H1 (cell line): Measurements from ENCODE around the gene CASK. TPM values are rescaled to one million over a fixed set of nuclear protein-coding genes. Genes with fewer than 3 reads are reported as not detected.

Experiments
- CTCF ChIA-PET: fragments of 300-600 bp; sonication (Branson Sonifier 250); formaldehyde crosslinking; loops from one replicate; lab custom pipeline; 2021; ENCODE audit not compliant: partially characterized antibody; lab: Charles Lee
- POLR2A ChIA-PET: fragments of 300-600 bp; sonication (Branson Sonifier 250); formaldehyde crosslinking; loops from one replicate; lab custom pipeline; 2021; ENCODE audit warnings: inconsistent platforms; ENCODE audit not compliant: partially characterized antibody; lab: Charles Lee
- DNase-seq, 2 experiments: peaks; one replicate each; pipeline versions ENCODE4 v3.0.0 to v3.0.0-alpha.2; 2010 to 2022; ENCODE audit warnings: low spot score in 2 of 2, low read depth in 1 of 2, mixed read lengths in 1 of 2
- FAIRE-seq: peaks from 2 replicates; lab custom pipeline; 2011; peaks lifted over from hg19 to GRCh38; lab: Jason Lieb, UNC
- H2AFZ ChIP-seq: 2 replicates; pipeline ENCODE4 v1.8.1; 2012; ENCODE audit warnings: low read length, inconsistent platforms
- H2AK5ac ChIP-seq: 2 replicates; pipeline ENCODE4 v1.6.1; 2013; ENCODE audit warnings: low read depth, low read length
- H2BK120ac ChIP-seq: replicated peaks from 2 replicates; pipeline ENCODE3; 2013; ENCODE audit warnings: low read depth, low read length, inconsistent platforms
- H2BK12ac ChIP-seq: 2 replicates; pipeline ENCODE4 v1.6.1; 2013; ENCODE audit warnings: low read depth, low read length
- H2BK15ac ChIP-seq: 2 replicates; pipeline ENCODE4 v1.6.1; 2013; ENCODE audit warnings: low read length
- H2BK20ac ChIP-seq: 2 replicates; pipeline ENCODE4 v1.6.1; 2013; ENCODE audit warnings: low read length
- H2BK5ac ChIP-seq: 2 replicates; pipeline ENCODE4 v1.6.1; 2013; ENCODE audit warnings: low read depth, low read length
- H3K14ac ChIP-seq: 2 replicates; pipeline ENCODE4 v1.6.1; 2013; ENCODE audit warnings: inconsistent platforms; ENCODE audit not compliant: insufficient read length
- H3K18ac ChIP-seq: 2 replicates; pipeline ENCODE4 v1.6.1; 2013; ENCODE audit warnings: low read length; ENCODE audit errors: extremely low read depth
- H3K23ac ChIP-seq: 2 replicates; pipeline ENCODE4 v1.6.1; 2013; ENCODE audit warnings: inconsistent platforms; ENCODE audit not compliant: insufficient read length
- H3K23me2 ChIP-seq: 2 replicates; pipeline ENCODE4 v1.6.1; 2013; ENCODE audit warnings: low read depth, low read length
- H3K27ac ChIP-seq: 2 replicates; pipeline ENCODE4 v1.6.1; 2011; ENCODE audit warnings: low read depth, low read length, inconsistent platforms
- H3K27me3 ChIP-seq, 4 experiments: replicated peaks in 1 of 4; 1 replicate in 1 of 4; 2 replicates in 3 of 4; pipeline versions ENCODE4 v1.6.1 to v1.8.1; 2011 to 2013; ENCODE audit warnings: low read length in 3 of 4, mild to moderate bottlenecking in 3 of 4, inconsistent platforms in 2 of 4, mixed read lengths in 2 of 4, moderate library complexity in 1 of 4; ENCODE audit not compliant: control insufficient read depth in 3 of 4, insufficient read depth in 3 of 4; ENCODE audit errors: extremely low read depth in 1 of 4
- H3K36me3 ChIP-seq, 4 experiments: 2 replicates each; pipeline versions ENCODE4 v1.6.1 to v1.8.1; 2011 to 2013; ENCODE audit warnings: mild to moderate bottlenecking in 4 of 4, low read length in 3 of 4, moderate library complexity in 2 of 4, control low read depth in 1 of 4, inconsistent platforms in 1 of 4; ENCODE audit not compliant: insufficient read depth in 4 of 4, control insufficient read depth in 2 of 4
- H3K4ac ChIP-seq: replicated peaks from 2 replicates; pipeline ENCODE3; 2013; ENCODE audit warnings: low read length, low read depth, mixed read lengths, inconsistent platforms; ENCODE audit not compliant: insufficient read length
- H3K4me1 ChIP-seq, 4 experiments: replicated peaks in 1 of 4; 1 replicate in 1 of 4; 2 replicates in 3 of 4; pipeline versions ENCODE4 v1.6.1 to v1.8.1; 2011 to 2013; ENCODE audit warnings: low read length in 3 of 4, inconsistent platforms in 2 of 4, mixed read lengths in 1 of 4; ENCODE audit not compliant: insufficient read depth in 4 of 4, control insufficient read depth in 3 of 4
- H3K4me2 ChIP-seq, 2 experiments: 2 replicates each; pipeline versions ENCODE4 v1.6.1 to v1.8.1; 2011 to 2013; ENCODE audit warnings: low read depth in 2 of 2, low read length in 2 of 2, control low read depth in 1 of 2, inconsistent platforms in 1 of 2, mild to moderate bottlenecking in 1 of 2; ENCODE audit not compliant: insufficient read depth in 1 of 2
- H3K4me3 ChIP-seq, 4 experiments: fragments of 200-600, 300-600 bp in 1 of 4; sonication (generic), shearing (Covaris generic), sonication (Bioruptor Twin) in 1 of 4; 2 replicates each; pipeline versions ENCODE4 v1.5.1 to v1.8.1; 2011 to 2016; ENCODE audit warnings: low read length in 4 of 4, low read depth in 3 of 4, control low read depth in 2 of 4, inconsistent platforms in 2 of 4, mild to moderate bottlenecking in 2 of 4, mixed read lengths in 1 of 4, moderate library complexity in 1 of 4; ENCODE audit not compliant: insufficient read depth in 2 of 4; ENCODE audit errors: extremely low read depth in 1 of 4
- H3K56ac ChIP-seq: replicated peaks from 2 replicates; pipeline ENCODE3; 2013; ENCODE audit warnings: low read depth, mild to moderate bottlenecking, mixed read lengths, low read length, inconsistent platforms; ENCODE audit not compliant: insufficient read length
- H3K79me1 ChIP-seq: 2 replicates; pipeline ENCODE4 v1.6.1; 2013; ENCODE audit warnings: low read depth, low read length, control low read depth
- H3K79me2 ChIP-seq, 2 experiments: 2 replicates each; pipeline versions ENCODE4 v1.6.1 to v1.8.1; 2012 to 2013; ENCODE audit warnings: low read length in 2 of 2, mild to moderate bottlenecking in 2 of 2, inconsistent platforms in 1 of 2; ENCODE audit not compliant: insufficient read depth in 2 of 2, control insufficient read depth in 1 of 2
- H3K9ac ChIP-seq, 4 experiments: replicated peaks in 1 of 4; 1 replicate in 1 of 4; 2 replicates in 3 of 4; pipeline versions ENCODE4 v1.6.1 to v1.8.1; 2011 to 2013; ENCODE audit warnings: low read depth in 3 of 4, low read length in 3 of 4, control low read depth in 2 of 4, mild to moderate bottlenecking in 2 of 4, moderate library complexity in 2 of 4, inconsistent platforms in 1 of 4; ENCODE audit errors: extremely low read depth in 1 of 4
- H3K9me3 ChIP-seq, 2 experiments: 2 replicates each; pipeline versions ENCODE4 v1.6.1 to v1.8.1; 2012 to 2013; ENCODE audit warnings: mild to moderate bottlenecking in 2 of 2, moderate library complexity in 2 of 2, control low read depth in 1 of 2, inconsistent platforms in 1 of 2, low read depth in 1 of 2, low read length in 1 of 2, mixed read lengths in 1 of 2; ENCODE audit not compliant: insufficient read depth in 2 of 2
- H4K20me1 ChIP-seq, 2 experiments: replicated peaks in 1 of 2; 2 replicates each; pipeline versions ENCODE3 to v1.8.1; 2011 to 2013; ENCODE audit warnings: inconsistent platforms in 2 of 2, low read length in 2 of 2, mild to moderate bottlenecking in 1 of 2; ENCODE audit not compliant: insufficient read depth in 2 of 2, control insufficient read depth in 1 of 2
- H4K5ac ChIP-seq: 2 replicates; pipeline ENCODE4 v1.6.1; 2013; ENCODE audit warnings: low read length, low read depth, mixed read lengths, inconsistent platforms; ENCODE audit not compliant: insufficient read length
- H4K8ac ChIP-seq: 2 replicates; pipeline ENCODE4 v1.8.0; 2013; ENCODE audit warnings: mild to moderate bottlenecking, moderate library complexity, low read length, inconsistent platforms; ENCODE audit not compliant: insufficient read depth; ENCODE audit errors: extremely low read depth
- H4K91ac ChIP-seq: replicated peaks from 2 replicates; pipeline ENCODE3; 2013; ENCODE audit warnings: low read length, mixed read lengths, inconsistent platforms; ENCODE audit not compliant: insufficient read length
- FOSL1 ChIP-seq: IDR thresholded peaks from 2 replicates; pipeline ENCODE4 v1.6.1; 2011; ENCODE audit warnings: mild to moderate bottlenecking, low read depth, low read length, moderate library complexity; ENCODE audit not compliant: insufficient read depth
- JUND ChIP-seq: IDR thresholded peaks from 2 replicates; pipeline ENCODE4 v1.6.1; 2011; ENCODE audit warnings: mild to moderate bottlenecking, improper control_type of control experiment, low read length
- RNF2 ChIP-seq: fragments of 200-900, 300-1000 bp; sonication (generic); IDR thresholded peaks from 2 replicates; pipeline ENCODE4 v1.7.1; 2016; ENCODE audit warnings: borderline replicate concordance, low read depth, mild to moderate bottlenecking, antibody characterized with exemption, low read length; ENCODE audit not compliant: poor library complexity, severe bottlenecking; ENCODE audit errors: missing control alignments
- SIN3A ChIP-seq, 2 experiments: IDR thresholded peaks in 1 of 2; conservative IDR thresholded peaks in 1 of 2; 2 replicates each; pipeline ENCODE4 v1.6.1; 2011 to 2012; ENCODE audit warnings: low read length in 2 of 2, improper control_type of control experiment in 1 of 2, low read depth in 1 of 2, mild to moderate bottlenecking in 1 of 2
- TCF12 ChIP-seq: IDR thresholded peaks from 2 replicates; pipeline ENCODE4 v1.6.1; 2011; ENCODE audit warnings: low read depth, mild to moderate bottlenecking, low read length
- WGBS, 2 experiments: shearing (Covaris generic) in 1 of 2; methylation state at CpG; one replicate each; pipeline versions ENCODE4 v1.1.6 to v1.1.7; 2013 to 2015; ENCODE audit warnings: low lambda C conversion rate in 2 of 2, mixed read lengths in 2 of 2, inconsistent platforms in 1 of 2, low coverage in 1 of 2, missing lambda C conversion rate in 1 of 2; ENCODE audit not compliant: insufficient replicate concordance in 2 of 2, insufficient coverage in 1 of 2, insufficient read length in 1 of 2; ENCODE audit errors: extremely low coverage in 1 of 2, missing lambda C conversion rate in 1 of 2; 5-methylcytosine and 5-hydroxymethylcytosine counted together
- polyA plus RNA-seq, 7 experiments: library from polyadenylated mRNA; depleted of rRNA in 3 of 7; stranded (reverse) in 5 of 7; unstranded in 2 of 7; fragments of >200 nt in 5 of 7; fragments of 200-250 nt in 2 of 7; gene quantifications; 1 replicate in 5 of 7; 2 replicates in 1 of 7; 4 replicates in 1 of 7; pipeline versions ENCODE4 v1.2.1 to v1.2.3, GENCODE V29; 2011 to 2013; ENCODE audit warnings: missing spikeins in 2 of 7, mixed read lengths in 2 of 7
- total RNA-seq: library from RNA; stranded (reverse); fragmentation: NEBNext Ultra II Directional; extraction: Animal tissue kit (Norgen Biotek cat#: 25700); gene quantifications from 2 replicates; pipeline ENCODE4 v1.2.1, GENCODE V29; 2021
- TF ChIP-seq, protein P1 (sequence below): IDR thresholded peaks from 2 replicates; pipeline ENCODE4 v1.6.1; 2012; ENCODE audit warnings: inconsistent platforms

Gene CASK
- total and polyA plus RNA-seq, 2 of the 8 experiments (the other 6 are each of a cell fraction or from before 2014, with no cell fraction given), result 21.6 to 55.1 TPM

DNA sequence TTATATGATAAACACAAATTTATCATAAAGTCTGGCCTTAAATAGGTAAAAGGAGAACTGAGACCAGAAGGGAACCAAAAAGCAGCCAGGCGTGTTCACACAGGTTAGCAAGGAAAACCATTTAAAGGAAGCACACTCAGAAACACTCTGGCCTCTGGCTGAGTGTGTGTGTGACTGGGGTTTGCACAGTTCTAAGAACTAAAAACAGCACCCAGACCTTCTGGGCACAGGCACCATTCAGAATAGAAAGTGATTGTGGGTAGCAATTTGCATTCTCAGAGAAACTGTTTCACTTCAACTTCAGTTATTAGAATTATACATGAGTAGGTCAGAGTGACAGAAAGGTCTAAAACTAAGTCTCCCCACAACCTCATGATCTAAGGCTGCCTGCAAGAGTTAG lies 189.4 kb downstream of the CASK start:
- Histone ChIP-seq H3K4ac (no peak overlapping the region), H3K9ac (no peak overlapping the region)
- no peak for DNase-seq

More for the DNA sequence above, 189.4 kb downstream of the CASK start:
- no peak overlapping the region for H2BK12ac ChIP-seq
- POLR2A ChIA-PET, result no interaction called here
- FAIRE-seq, result no peak
- H4K5ac ChIP-seq, result no peak overlapping the region
- no peak overlapping the region for H2BK5ac ChIP-seq
- no peak overlapping the region for H4K91ac ChIP-seq
- H2AK5ac ChIP-seq, result no peak overlapping the region
- H3K27ac ChIP-seq, result no peak overlapping the region
- CTCF ChIA-PET, result no interaction called here
- H3K9me3 ChIP-seq, result no peaks in the 10 kb centered on the region
- WGBS, 2 experiments, result 89% methylated on average over 1 of the region's 1 CpG; no CpG with 5 or more reads in 1 of the 2 experiments
- TF ChIP-seq SIN3A (conservative IDR thresholded peaks at IDR 0.05 in 1 of 2, IDR thresholded peaks at IDR 0.05 in 1 of 2; ENCODE audit: low read depth in 1 of 2, low read length in 2 of 2), result no peak
- TF ChIP-seq, protein P1, sequence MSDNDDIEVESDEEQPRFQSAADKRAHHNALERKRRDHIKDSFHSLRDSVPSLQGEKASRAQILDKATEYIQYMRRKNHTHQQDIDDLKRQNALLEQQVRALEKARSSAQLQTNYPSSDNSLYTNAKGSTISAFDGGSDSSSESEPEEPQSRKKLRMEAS, result no peak
- TF ChIP-seq TCF12, result no peak
- TF ChIP-seq JUND, result no peak
- no peak for TF ChIP-seq RNF2
- no peak for TF ChIP-seq FOSL1
- no peaks in the 10 kb centered on the region for H3K27me3 ChIP-seq
- H3K23me2 ChIP-seq, result no peaks in the 10 kb centered on the region
- H2BK15ac ChIP-seq, result no peak overlapping the region
- H4K8ac ChIP-seq, result no peak overlapping the region
- H3K14ac ChIP-seq, result no peak overlapping the region
- no peak overlapping the region for H3K23ac ChIP-seq
- no peaks in the 10 kb centered on the region; a peak in 2 of 7 replicates for H3K4me1 ChIP-seq
- no peaks in the 10 kb centered on the region for H3K79me2 ChIP-seq
- no peak overlapping the region for H2AFZ ChIP-seq
- H3K4me3 ChIP-seq, result no peak overlapping the region
- H3K18ac ChIP-seq, result no peak overlapping the region; the same call in 1 of the 2 replicates
- H2BK20ac ChIP-seq, result no peak overlapping the region
- no peaks in the 10 kb centered on the region for H3K79me1 ChIP-seq
- no peak overlapping the region for H3K56ac ChIP-seq
- H3K4me2 ChIP-seq, result no peak overlapping the region
- no peak overlapping the region for H2BK120ac ChIP-seq
- no peaks in the 10 kb centered on the region for H3K36me3 ChIP-seq
- no peaks in the 10 kb centered on the region for H4K20me1 ChIP-seq
